ENCODE results near the gene ABAT. TPM values are rescaled to one million over a fixed set of nuclear protein-coding genes. Genes with fewer than 3 reads are reported as not detected.

Gene ABAT
- total and polyA plus RNA-seq, 10 of the 15 experiments (the other 5 are each of a cell fraction or from before 2014, with no cell fraction given), result 1.0 to 10.6 (median 1.9) TPM

DNA sequence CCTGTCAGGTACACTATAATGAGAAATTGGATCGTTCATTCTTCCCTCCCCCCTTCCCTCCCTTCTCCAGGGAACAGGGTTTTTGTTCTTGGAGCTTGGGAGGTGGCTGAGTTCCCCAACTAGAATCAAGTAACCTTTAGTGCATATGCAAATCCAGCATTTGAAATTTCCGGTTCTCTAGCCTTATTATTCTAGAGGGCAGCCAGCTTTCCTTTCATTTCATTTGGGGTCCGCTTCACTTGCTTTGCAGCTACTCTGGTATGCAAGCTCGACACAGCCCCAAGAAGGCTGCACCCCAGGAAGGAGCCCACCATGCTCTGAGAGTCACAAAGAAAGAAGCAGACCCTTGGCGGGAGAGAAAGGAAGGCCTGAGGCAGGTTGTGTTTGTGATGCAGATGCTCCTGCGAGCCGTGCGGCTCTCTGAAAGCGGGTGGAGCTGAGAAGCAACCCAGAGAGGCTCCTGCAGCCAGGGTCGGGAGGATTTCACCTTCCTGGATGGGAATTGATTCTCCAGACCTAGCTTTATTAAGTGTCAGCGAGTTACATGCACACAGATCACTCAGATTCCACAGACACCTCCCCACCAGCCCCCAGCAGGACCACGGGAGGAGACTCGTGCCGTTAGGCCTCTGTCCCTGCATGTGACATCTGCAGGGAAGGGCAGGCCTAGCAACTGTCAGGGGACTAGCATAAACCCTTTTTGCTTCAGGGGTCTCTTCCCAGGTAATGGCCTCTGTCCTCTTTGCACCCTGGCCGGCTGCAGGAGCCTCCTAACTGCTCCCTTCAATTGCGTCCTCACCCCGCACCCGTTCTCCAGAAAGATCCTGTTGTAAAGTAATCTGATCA lies 157.7 kb downstream of the ABAT start:
- no peak for ATAC-seq

More for the DNA sequence above, 157.7 kb downstream of the ABAT start:
- Histone ChIP-seq H3K27ac (ENCODE audit: control insufficient read depth, insufficient read depth) (no peak overlapping the region), H3K9me3 (replicated peaks; ENCODE audit: control insufficient read depth, insufficient read depth, low read length) (no peaks in the 10 kb centered on the region), H3K4me3 (no peak overlapping the region), H3K9ac (ENCODE audit: control insufficient read depth, insufficient read depth, low read length) (no peak overlapping the region), H3K4me2 (ENCODE audit: control insufficient read depth, insufficient read depth) (no peak overlapping the region), H4K20me1 (ENCODE audit: control insufficient read depth, insufficient read depth) (no peaks in the 10 kb centered on the region), H2AFZ (ENCODE audit: control insufficient read depth, low read depth, low read length) (no peak overlapping the region), H3K27me3 (replicated peaks in 1 of 2; ENCODE audit: control insufficient read depth in 2 of 2, insufficient read depth in 2 of 2, low read length in 1 of 2) (no peaks in the 10 kb centered on the region), H3K36me3 (ENCODE audit: control insufficient read depth in 2 of 2, insufficient read depth in 2 of 2, low read length in 1 of 2) (peaks cover 16 to 32% of the 10 kb centered on the region in 2 experiments), H3K79me2 (ENCODE audit: control insufficient read depth, insufficient read depth, low read length) (peaks cover 2% of the 10 kb centered on the region; the same call in 1 of the 2 replicates), H3K4me1 (ENCODE audit: control insufficient read depth, insufficient read depth, low read length) (no peaks in the 10 kb centered on the region)
- CTCF ChIA-PET, result no interaction called here
- 78% methylated on average over 18 of the region's 18 CpGs for WGBS (ENCODE audit: insufficient coverage, insufficient replicate concordance, low lambda C conversion rate, missing lambda C conversion rate)
- TF ChIP-seq NFYA (IDR thresholded peaks at IDR 0.05; ENCODE audit: borderline replicate concordance, low read depth, low read length) (no peak), WRNIP1 (IDR thresholded peaks at IDR 0.05; ENCODE audit: borderline replicate concordance, low read depth, low read length) (no peak), CREB1 (IDR thresholded peaks at IDR 0.05; ENCODE audit: low read depth) (no peak), SMAD5 (IDR thresholded peaks at IDR 0.05; ENCODE audit: low read depth) (no peak), REST (IDR thresholded peaks at IDR 0.05; ENCODE audit: low read depth, low read length) (no peak), ETV6 (conservative IDR thresholded peaks at IDR 0.05 in 1 of 2, IDR thresholded peaks at IDR 0.05 in 1 of 2; ENCODE audit: borderline replicate concordance in 1 of 2, low read depth in 1 of 2) (no peak), CBFB (IDR thresholded peaks at IDR 0.05; ENCODE audit: low read depth) (no peak), DPF2 (IDR thresholded peaks at IDR 0.05) (no peak)
- TF ChIP-seq, protein P1, sequence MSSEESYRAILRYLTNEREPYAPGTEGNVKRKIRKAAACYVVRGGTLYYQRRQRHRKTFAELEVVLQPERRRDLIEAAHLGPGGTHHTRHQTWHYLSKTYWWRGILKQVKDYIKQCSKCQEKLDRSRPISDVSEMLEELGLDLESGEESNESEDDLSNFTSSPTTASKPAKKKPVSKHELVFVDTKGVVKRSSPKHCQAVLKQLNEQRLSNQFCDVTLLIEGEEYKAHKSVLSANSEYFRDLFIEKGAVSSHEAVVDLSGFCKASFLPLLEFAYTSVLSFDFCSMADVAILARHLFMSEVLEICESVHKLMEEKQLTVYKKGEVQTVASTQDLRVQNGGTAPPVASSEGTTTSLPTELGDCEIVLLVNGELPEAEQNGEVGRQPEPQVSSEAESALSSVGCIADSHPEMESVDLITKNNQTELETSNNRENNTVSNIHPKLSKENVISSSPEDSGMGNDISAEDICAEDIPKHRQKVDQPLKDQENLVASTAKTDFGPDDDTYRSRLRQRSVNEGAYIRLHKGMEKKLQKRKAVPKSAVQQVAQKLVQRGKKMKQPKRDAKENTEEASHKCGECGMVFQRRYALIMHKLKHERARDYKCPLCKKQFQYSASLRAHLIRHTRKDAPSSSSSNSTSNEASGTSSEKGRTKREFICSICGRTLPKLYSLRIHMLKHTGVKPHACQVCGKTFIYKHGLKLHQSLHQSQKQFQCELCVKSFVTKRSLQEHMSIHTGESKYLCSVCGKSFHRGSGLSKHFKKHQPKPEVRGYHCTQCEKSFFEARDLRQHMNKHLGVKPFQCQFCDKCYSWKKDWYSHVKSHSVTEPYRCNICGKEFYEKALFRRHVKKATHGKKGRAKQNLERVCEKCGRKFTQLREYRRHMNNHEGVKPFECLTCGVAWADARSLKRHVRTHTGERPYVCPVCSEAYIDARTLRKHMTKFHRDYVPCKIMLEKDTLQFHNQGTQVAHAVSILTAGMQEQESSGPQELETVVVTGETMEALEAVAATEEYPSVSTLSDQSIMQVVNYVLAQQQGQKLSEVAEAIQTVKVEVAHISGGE (CRISPR knock-in tag; IDR thresholded peaks at IDR 0.05), result no peak
- SMC1A ChIA-PET (ENCODE audit: uncharacterized antibody, unreplicated experiment), result no interaction called here
- no TSS peak for BruUV-seq (replicated peaks)
- in situ Hi-C loops (cut with MboI), result no loop called here
- POLR2A ChIA-PET, result no interaction called here
- intact Hi-C loops (cut with micrococcal nuclease; ENCODE audit: unreplicated experiment), result no loop called here
- DNase-seq (ENCODE audit: low read depth, low spot score) (no peak), FAIRE-seq (no peak)
- RAD21 ChIA-PET (ENCODE audit: unreplicated experiment), result no interaction called here

Data from GM12878 (cell line).